Stimulated activated CD4-positive, alpha-beta T cell treated with anti-CD3 and anti-CD28 coated beads, Interleukin-4, amount 100 ng/mL, for 24 hours (primary cell): ENCODE measurements around the gene SLC18B1.

Source experiments
- DNase-seq: peaks from one replicate; pipeline ENCODE4 v3.0.0-alpha.2; 2020

SLC18B1 gene

DNA sequence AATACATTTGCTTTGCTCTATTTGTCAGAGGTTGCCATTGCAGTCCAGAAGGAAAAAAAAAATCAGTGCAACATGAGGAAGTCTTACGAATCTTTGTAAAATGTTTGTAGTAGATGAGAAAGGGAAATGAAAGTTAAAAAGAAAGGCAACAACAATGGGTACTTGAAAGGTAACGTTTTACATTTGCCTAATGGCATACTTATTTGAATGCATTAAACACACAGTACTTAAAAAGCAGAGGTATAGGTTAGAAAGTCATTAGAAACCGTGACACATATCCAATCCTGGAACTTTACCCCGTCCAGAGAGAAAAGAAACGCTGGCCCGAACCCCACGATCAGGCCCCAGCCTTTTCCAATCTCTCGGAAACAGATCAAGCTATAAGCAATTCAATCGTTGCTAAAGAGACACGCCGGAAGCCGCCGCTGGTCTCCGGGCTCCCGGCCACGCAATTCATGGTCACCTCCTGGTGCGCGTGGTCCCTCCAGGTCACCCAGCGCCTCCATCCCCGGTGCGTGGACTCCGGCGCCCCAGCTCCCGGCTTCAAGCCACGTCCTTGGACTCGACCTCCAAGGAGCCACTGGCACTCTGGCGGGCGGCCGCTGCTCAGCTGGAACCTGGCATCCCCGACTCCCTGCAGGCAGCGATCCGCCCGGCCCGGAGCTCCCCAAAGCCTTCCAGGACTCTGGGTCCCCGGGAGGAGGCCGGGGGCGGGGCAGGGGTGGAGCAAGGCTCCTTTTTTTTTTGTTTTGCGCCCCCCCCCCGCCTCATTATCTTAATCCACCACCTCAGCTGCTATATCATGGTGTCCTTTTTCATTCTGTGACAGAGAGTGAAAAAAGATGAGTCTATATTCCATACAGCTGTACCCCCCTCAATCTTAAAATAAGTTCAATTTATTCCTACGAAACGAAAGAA lies at the start of gene SLC18B1:
Gene SLC18B1 (minus strand): TSS at position 687 of the 918 bp plus-strand sequence. CDS start 181 bp downstream, at position 506.
- peak; percentile 63 for DNase-seq

DNA sequence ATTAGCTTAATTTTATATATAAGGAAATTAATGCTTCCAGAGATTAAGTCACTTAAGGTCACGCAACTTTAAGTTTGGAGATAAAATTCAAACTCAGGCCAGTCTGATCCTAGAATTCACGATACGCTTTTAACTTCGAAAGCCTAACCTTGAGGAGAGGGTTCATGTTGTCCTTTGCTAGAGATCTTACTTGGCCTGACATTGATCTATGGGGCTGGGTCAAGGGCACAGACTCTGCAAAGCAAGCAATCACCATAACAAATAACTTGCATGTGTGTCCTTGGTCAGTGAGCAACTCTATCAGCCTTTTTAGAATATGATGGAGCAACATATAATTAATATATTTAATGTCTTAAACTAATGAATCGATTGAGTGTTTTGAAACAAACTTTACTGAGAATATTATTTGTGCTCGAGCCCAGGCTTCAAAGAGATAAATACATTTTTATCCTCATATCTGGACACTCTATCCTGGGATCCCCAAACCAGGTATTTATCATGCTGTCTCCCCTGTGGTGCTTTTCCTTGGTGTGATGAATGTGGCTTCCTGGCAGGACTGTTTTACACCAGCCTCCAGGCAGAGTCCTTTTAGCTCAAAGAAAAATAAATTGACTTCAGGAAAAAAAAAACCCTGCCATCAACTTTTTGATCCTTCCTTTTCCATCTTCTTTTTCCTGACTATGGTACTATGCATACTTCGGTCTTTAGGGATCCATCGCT lies 45.0 kb upstream of the SLC18B1 start:
- DNase-seq, result no peak

DNA sequence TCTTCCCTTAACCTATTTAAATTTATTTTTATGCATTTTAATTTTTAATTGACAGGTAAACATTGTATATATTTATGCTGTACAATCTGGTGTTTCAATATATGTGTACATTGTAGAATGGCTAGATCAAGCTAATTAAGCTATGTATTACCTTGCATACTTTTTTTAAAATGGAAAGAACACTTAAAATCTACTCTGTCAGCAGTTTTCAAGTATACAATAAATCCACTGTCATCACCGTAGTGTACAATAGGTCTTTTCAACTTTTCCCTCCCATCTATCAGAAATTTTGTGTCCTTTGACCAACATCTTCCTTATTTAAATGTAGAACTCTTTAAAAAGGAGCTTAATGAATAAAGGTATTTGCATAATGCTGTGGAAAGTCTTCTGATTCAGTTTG lies 43.5 kb upstream of the SLC18B1 start:
- no peak for DNase-seq

DNA sequence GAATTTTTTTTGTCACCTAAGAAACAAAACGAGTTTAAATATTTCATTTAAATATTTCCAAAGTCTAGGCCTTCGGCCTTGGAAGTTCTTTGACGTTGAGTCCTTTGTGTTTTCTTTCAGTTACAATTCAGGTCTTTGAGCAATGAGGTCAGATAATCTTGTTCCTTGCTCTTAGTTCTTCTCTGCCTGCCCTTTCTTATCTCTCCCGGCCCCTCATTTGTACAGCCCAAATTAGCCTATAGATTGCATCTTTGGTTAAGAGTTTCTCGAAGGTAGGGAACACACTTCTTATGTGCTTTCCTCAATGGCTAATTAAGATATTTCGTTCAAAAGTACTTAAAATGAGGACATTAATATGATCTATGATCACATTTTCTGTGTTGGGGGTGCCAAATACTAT lies 34.5 kb upstream of the SLC18B1 start:
- DNase-seq, result no peak

DNA sequence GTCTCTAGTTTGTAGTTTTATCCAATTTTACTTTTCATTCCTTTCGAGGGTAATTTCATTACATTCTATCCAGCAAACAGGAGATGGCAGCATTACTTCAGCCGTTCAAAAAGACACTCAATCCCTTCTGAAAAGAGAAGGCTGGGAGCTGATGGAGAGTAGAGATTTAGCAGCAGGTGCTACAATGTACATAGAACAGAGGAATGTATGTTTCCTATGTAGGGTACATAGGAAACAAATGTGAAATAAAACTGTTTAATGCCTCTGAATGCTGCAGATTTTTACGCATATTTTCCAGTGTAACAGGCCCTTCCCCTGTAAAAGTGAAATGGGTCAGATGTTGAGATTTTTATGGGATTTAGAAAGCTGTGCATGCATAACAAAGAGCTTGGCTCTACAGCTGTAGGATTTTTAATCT lies 31.9 kb upstream of the SLC18B1 start:
- no peak for DNase-seq

DNA sequence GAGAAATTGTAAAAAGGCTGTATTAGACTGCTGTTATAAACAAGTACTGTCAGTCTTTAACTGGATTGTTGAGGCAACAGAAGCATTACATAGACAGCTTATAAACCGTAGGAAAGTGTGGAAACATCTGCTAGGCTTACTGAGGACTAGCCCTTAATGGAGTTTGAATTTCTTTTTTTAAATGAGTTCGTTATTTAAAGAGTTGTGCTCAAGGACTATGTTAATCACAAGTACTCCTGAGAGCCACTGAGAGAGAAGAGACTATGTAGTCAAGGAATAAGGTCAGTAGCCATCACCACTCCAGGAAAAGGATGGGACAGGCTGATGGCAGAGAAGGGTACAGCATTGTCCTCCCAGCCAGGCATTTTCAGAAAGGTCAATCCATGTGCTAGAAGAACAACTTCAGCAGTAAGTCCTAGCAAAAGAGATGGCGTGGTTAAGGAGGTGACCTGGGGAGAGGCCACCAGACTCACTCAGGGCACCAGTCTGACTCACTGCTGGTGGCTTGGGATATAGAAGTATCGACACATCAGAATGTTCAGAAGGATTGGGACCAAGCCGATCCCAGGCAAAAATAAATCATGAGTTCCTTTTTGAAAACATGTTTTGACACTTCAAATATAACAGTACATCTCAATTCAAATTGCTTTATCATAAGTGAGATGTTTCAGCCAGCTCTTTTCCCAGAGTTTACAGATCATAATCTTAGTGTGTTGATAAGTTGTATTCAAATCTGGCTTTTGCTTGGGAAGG lies 22.4 kb upstream of the SLC18B1 start:
- DNase-seq, result peak; percentile 29

DNA sequence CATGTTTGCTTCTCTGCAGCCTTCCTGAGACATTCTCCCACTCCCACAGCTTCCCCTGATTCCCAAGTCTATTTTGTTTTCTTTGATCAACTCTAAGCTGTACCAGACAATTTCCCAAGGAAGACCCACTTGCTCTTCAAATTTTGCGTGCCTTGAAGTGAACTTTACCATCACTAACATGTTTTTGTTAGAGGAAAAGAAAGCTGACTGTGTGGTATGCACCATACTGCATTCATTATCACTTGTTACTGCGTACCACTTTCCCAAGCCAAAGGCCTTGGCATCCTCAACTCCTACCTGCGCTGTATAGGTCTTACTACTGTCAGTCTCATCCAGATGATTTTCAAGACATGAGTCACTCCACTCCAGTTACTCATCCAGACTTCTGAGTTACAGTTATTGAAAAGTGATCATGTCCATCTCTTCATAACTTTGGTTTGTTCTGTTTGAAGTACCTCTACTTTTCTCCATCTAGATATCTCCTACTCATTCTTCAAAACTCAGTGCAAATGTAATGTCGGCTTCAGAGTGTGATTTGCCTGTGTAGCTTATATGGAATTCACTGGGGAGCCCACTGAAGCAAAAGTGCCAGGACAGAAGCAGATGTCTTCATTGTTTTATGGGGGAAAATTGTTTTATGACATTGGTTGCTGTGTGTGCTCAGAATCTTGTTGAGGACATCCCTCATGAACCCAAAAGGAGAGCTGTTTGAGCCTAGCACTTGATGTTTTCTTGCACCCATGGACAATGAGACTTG lies 21.1 kb upstream of the SLC18B1 start:
- peak; percentile 29 for DNase-seq

DNA sequence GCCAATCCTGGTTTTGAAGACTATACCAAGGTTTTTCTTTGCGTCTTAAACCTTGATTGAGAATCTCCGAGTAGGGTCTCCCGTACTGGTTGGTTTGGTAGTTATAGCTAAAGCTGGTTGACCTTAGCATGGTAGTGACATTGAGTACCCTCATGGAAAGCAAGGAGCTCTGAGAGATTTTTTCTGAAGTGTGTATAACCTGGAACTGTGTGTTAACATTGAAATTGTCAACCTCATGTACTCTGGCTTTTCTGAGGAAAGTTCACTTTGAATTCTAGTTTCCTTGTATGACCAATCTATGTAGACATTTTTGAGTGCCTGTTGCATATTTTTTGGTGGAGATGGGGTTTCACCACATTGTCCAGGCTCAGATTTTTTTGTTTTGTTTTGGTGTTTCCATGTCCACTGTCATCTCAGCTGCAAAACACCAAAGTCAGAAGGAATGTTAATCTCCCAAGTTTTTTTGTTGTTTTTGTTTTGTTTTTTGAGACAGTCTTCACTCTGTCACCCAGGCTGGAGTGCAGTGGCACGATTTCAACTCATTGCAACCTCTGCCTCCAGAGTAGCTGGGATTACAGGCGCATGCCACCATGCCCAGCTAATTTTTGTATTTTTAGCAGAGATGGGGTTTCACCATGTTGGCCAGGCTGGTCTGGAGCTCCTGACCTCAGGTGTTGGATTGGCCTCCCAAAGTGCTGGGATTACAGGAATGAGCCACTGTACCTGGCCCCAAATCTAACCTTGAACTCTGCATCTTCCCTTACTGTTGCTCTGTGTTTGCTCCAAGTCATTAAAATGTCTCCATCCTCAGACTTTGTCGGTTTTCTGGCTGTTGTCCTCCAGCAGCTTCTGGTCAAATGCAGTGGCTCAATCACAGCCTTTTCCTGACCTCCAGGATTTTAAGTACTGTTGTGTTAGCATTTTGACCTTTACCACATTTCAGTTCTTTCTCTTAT lies 20.2 kb upstream of the SLC18B1 start:
- no peak for DNase-seq

DNA sequence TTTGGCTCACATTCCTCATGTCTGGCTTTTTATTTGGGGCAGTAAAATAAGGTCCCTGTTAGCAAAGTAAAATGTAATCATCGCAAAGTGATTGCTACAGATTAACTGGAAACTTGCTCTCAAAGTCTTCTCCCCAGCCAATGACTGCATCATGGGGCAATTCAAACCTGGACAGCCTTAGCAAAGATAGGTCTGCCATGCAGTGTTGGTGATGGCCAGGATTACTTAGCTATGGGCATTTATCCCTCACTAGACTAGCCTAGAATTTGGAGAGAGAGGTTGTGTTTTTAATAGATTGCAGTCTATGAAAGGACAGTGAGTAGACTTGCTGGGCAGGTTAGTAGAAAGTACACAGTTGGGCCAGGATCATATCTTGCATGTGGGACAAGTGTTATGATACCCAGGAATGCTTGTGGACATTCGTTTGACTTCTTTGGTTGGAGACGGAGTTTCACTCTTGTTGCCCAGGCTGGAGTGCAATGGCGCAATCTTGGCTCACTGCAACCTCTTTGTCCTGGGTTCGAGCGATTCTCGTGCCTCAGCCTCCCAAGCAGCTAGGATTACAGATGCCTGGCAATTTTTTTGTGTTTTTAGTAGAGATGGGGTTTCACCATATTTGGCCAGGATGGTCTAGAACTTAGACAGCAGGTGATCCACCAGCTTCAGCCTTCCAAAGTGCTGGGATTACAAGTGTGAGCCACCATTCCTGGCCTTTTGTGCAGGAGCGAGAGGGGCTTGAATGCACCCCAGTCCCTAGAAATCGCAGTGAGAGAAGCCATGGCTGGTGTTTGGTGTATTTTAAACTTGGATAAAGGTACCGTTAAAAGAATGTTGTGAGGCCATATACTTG lies 19.3 kb upstream of the SLC18B1 start:
- peak; percentile 21 for DNase-seq

DNA sequence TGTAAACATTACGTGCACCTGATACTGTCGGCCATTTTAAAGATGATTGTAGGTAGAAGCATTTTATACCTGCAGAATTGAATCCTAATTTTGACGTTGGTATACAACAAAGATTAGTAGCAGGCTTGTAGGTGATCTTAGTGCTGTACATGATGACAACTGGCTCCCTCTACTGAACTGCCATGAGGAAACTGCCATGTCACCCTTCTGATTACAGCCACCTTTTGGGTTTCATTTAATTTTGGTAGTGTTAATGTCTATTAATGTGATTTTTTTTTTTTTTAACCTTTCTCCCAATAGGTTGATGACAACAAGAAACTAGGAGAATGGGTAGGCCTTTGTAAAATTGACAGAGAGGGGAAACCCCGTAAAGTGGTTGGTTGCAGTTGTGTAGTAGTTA lies 18.2 kb upstream of the SLC18B1 start:
- DNase-seq, result no peak

DNA sequence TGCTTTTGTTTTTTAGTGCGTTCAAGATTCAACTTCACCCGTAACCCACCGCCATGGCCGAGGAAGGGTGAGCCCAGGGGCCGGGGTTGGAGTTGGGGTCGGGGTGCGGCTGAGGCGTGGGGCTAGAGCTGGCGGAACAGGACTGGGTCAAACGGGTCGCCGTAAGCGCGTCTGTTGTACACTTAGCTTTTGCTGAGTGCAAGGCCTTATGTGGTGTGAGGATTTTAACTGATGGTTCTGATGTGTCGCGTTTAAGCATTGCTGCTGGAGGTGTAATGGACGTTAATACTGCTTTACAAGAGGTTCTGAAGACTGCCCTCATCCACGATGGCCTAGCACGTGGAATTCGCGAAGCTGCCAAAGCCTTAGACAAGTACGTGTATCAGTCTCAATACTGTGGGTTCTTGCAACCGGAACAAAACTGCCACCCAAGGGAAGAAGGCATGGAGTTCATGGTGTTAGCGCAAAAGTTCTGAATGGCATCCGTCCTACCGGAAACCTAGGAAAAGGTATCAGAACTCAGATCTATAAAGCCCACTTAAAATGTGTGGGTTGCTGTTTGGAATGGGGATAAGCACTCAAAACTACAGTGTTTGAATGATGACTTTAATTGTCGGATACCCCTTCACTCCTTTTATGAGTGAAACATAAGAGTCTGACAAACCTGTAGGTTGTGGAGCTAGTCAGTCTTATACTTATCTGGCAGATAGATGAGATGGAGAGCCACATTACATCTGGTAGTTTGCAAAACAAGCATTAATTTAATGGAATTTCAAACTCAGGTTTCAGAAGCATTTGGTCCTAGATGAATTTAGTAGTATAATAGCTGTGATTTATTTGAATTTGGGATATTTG lies 16.5 kb upstream of the SLC18B1 start:
- DNase-seq, result peak; percentile 45

DNA sequence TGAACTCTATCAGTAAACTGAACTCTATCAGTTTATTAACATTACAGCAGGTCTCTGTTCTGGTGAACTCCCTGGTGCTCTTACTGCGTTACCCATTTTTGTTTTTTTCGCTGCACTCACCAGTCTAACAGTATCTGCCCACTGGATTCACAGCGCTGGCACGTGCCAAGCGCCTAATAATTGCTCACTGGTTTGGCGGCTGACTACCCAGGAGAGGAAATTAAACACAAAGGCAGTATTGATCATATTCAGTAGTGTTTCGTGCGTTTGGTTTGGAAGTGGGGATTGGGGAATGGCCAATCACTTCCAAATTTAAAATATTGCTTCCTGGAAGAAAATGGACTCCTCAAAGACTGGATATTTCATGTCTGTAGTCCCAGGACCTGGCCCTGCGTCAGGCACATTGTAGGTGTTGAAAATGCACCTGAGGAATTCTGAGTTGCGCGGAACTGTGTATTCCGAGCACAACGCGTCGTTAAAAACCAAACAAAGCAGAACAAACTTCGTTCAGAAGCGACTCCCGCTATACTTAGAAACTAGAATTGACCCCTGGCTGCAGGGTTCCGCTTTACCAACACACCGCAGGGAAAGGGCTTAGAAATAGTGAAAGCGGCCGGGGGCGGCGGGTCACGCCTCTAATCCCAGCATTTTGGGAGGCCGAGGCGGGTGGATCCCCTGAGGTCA lies 14.9 kb upstream of the SLC18B1 start:
- DNase-seq, result peak; percentile 57

DNA sequence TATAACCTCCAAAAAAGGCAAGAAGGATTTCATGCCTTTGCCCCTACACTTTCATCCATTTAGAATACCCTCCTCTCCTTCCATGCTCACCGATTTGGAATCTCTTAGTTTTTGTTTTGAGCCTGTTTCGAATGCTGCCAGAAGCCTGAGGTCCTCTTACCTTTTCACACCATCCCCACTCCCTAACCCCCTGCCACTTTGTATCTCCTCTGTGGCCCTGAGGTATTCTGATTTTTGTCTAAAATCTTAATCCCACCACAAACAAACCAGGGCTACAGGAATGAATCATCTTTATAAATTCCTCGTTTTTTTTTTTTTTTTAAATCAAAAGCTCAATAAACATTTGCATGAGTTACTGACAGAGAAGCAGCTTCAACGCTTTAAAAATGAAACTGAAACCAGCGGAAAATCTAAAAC lies 14.3 kb upstream of the SLC18B1 start:
- DNase-seq, result no peak

DNA sequence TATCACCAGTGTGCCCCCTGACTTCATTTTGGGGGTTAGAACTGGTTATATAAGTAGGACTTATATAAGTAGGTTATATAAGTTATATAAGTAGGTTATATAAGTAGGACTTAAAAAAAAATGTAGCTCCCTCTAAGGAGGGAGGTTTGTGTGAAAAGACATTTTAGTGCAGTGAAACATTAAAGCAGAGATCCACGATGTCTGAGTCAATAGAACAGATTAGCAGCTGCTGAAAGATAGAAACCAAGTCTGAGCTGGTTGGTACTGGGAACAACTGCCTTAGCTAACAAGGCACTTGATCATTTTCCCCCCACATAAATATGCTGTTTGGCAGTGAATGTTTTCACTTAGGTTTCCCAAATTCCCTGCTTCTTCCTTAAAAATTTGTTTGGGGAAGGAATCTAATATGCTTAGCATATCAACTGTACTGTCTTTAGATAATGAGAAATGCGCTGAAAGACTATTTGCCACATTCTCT lies 13.9 kb upstream of the SLC18B1 start:
- DNase-seq, result no peak

DNA sequence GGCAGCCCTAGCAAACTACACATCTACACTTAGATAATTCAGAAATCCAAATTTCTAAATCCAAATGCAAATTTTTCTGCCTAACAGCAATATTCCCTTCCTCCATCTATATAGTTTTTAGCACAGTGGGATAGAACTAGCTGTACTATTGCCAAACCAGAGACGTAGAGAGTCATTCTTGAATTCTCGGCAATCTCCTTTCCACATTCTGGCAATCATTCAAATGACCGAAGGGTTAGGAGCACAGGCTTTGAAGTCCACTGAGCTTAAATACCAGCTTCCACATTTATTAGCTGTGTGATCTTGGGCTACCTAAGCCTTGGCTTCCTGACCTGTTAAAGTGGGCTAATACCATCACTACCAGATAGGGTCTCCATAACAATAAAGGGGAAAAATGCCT lies 12.8 kb upstream of the SLC18B1 start:
- no peak for DNase-seq

DNA sequence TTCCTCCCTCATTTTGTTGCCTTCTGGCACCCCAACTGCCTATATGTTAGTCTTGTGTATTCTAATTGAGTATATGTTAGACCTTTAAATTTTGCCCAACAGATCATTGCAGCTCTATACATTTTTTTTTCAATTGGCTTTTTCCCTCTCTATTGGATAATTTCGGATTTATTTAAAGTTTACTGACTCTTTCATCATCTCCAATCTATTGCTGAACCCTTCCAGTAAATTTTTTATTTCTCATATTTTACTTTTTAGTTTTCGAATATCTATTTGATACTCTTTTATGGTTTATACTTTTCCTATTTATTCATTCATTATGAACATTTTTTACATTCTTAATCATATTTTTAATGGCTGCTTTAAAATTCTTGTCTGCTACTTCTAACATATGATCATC lies 7.1 kb upstream of the SLC18B1 start:
- DNase-seq, result no peak

DNA sequence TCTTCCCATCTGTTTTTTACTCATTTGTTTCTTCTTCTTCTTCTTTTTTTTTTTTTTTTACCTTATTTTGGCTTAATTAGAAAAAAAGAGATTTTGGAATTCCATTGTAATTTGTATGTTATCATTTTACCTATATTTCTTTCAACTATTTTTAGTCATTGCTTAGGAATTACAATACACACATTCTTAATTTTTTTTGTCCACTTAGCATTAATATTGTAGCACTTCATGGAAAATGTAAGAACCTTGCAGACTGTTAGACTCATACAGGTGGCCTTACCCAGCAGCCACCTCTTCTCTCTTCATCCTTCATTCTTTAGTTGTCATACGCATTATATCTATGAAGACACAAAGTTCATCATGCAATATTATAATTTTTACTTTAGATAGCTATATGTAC lies 5.8 kb upstream of the SLC18B1 start:
- DNase-seq, result no peak

DNA sequence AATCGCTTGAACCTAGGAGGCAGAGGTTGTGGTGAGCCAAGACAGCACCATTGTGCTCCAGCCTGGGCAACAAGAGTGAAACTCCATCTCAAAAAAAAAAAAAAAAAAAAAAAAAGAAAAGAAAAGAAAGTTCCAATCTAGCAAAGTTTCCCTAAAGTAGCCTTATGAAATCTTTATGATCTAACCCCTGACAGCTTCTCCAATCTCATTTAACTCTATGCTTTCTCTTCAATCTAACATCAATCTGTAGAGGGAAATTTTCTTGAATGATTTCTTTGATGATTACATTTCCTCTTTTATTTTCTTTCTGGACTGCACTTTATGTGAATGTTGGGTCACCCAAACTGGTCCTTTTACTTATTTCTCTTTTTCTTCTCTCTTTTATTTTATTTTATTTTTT lies 2.2 kb upstream of the SLC18B1 start:
- DNase-seq, result no peak
